ENCODE results near the gene CREBBP.

DNA sequence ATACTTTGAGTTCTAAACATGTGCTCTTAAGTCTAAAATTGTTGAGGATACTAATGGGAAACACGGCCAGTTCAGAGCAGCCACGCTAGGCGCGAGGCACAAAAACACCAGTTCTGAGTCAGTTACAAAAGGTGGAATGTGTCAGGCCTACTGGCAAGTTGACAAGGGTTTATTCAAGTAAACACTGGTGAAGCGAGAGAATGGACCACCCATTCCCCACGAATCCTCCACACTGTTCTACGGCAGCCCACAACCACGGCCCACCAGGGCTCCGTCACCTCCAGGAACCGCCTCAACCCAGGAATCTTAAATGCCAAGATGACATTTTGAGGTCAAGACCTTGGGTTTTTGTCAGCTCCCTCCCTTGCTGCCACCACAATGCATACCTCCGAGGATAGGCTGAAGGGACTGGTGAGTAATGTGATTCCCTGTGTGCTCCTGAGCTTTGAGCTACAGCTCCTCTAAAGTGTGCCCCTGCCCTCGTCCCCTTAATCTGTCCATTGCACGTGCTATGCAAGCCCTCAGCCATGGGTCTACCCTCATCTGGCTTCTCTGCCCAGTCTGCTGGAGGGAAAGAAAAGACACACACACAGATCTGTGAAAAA lies 134.7 kb downstream of the CREBBP start:
- TF ChIP-seq, protein P1, sequence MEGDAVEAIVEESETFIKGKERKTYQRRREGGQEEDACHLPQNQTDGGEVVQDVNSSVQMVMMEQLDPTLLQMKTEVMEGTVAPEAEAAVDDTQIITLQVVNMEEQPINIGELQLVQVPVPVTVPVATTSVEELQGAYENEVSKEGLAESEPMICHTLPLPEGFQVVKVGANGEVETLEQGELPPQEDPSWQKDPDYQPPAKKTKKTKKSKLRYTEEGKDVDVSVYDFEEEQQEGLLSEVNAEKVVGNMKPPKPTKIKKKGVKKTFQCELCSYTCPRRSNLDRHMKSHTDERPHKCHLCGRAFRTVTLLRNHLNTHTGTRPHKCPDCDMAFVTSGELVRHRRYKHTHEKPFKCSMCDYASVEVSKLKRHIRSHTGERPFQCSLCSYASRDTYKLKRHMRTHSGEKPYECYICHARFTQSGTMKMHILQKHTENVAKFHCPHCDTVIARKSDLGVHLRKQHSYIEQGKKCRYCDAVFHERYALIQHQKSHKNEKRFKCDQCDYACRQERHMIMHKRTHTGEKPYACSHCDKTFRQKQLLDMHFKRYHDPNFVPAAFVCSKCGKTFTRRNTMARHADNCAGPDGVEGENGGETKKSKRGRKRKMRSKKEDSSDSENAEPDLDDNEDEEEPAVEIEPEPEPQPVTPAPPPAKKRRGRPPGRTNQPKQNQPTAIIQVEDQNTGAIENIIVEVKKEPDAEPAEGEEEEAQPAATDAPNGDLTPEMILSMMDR (IDR thresholded peaks at IDR 0.05; ENCODE audit: extremely low read depth in 1 of 2, insufficient read depth in 1 of 2, low read depth in 1 of 2, low read length in 2 of 2) = no peak
- TF ChIP-seq POLR2AphosphoS5 (IDR thresholded peaks at IDR 0.05; ENCODE audit: insufficient read depth, low read depth, low read length) (no peak), POLR2A (IDR thresholded peaks at IDR 0.05; ENCODE audit: low read depth, low read length) (no peak)

Measured in endothelial cell of umbilical vein (primary cell).